H1 (cell line): ENCODE data around the gene ZC3H11A.

ENCODE experiments used
- ATF2 ChIP-seq: IDR thresholded peaks from 2 replicates; pipeline ENCODE4 v1.6.1; 2012; ENCODE audit warnings: low read length, inconsistent platforms
- CTCF ChIP-seq, 3 experiments: IDR thresholded peaks; 1 replicate in 2 of 3; 2 replicates in 1 of 3; pipeline versions ENCODE4 v1.5.1 to v1.6.1; 2011; ENCODE audit warnings: low read length in 3 of 3, mild to moderate bottlenecking in 3 of 3, inconsistent platforms in 2 of 3, low read depth in 1 of 3, moderate library complexity in 1 of 3; ENCODE audit not compliant: insufficient read depth in 1 of 3; ENCODE audit errors: control extremely low read depth in 1 of 3
- EP300 ChIP-seq, 2 experiments: IDR thresholded peaks; 1 replicate in 1 of 2; 2 replicates in 1 of 2; pipeline ENCODE4 v1.6.1; 2011 to 2012; ENCODE audit warnings: low read depth in 2 of 2, low read length in 2 of 2, mild to moderate bottlenecking in 2 of 2, borderline replicate concordance in 1 of 2, inconsistent platforms in 1 of 2, moderate library complexity in 1 of 2
- GABPA ChIP-seq: IDR thresholded peaks from 2 replicates; pipeline ENCODE4 v1.6.1; 2011; ENCODE audit warnings: mild to moderate bottlenecking, low read length, moderate library complexity, borderline replicate concordance; ENCODE audit not compliant: insufficient read depth
- POLR2A ChIP-seq, 2 experiments: IDR thresholded peaks; 1 replicate in 1 of 2; 2 replicates in 1 of 2; pipeline ENCODE4 v1.6.1; 2011; ENCODE audit warnings: low read depth in 2 of 2, low read length in 2 of 2, mild to moderate bottlenecking in 2 of 2; ENCODE audit errors: control extremely low read depth in 1 of 2
- SUZ12 ChIP-seq: fragments of 200-600 bp; sonication (generic); IDR thresholded peaks from 2 replicates; pipeline ENCODE4 v1.6.1; 2012; ENCODE audit warnings: mild to moderate bottlenecking, inconsistent platforms, low read length, moderate library complexity, mixed read lengths

- no peak for TF ChIP-seq POLR2A (IDR thresholded peaks at IDR 0.05; ENCODE audit: control extremely low read depth in 1 of 2, low read depth in 2 of 2, low read length in 2 of 2)
- no peak for TF ChIP-seq GABPA
- no peak for TF ChIP-seq ATF2
- no peak for TF ChIP-seq SUZ12
- no peak for TF ChIP-seq EP300 (IDR thresholded peaks at IDR 0.05; ENCODE audit: borderline replicate concordance in 1 of 2, low read depth in 2 of 2, low read length in 2 of 2)
- TF ChIP-seq CTCF (IDR thresholded peaks at IDR 0.05; ENCODE audit: control extremely low read depth in 1 of 3, insufficient read depth in 1 of 3, low read depth in 1 of 3, low read length in 3 of 3): no peak
Observed at GRCh38 chr1:203754455-203754864, 41.0 kb upstream of the ZC3H11A start.
